ENCODE results near the gene S100A9.

DNA sequence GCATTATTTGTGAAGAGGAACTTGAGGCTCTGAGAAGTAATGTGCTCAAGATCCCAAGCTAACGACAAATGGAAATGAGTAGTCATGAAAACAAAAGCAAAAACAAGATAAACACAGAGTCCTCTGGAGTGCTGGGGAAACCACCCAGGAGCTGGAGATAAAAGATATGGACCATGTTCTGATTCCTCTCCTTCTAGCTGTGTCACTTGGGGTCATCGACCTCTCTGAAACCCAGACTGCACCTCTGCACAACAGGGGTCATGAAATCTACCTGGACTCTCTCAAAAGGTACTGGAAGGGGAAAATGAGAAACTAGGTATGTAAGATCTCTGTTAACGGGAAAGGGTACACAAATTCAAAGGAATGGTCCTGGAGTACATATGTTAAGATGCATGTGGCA lies 15.5 kb upstream of the S100A9 start:
- TF ChIP-seq, protein P1, sequence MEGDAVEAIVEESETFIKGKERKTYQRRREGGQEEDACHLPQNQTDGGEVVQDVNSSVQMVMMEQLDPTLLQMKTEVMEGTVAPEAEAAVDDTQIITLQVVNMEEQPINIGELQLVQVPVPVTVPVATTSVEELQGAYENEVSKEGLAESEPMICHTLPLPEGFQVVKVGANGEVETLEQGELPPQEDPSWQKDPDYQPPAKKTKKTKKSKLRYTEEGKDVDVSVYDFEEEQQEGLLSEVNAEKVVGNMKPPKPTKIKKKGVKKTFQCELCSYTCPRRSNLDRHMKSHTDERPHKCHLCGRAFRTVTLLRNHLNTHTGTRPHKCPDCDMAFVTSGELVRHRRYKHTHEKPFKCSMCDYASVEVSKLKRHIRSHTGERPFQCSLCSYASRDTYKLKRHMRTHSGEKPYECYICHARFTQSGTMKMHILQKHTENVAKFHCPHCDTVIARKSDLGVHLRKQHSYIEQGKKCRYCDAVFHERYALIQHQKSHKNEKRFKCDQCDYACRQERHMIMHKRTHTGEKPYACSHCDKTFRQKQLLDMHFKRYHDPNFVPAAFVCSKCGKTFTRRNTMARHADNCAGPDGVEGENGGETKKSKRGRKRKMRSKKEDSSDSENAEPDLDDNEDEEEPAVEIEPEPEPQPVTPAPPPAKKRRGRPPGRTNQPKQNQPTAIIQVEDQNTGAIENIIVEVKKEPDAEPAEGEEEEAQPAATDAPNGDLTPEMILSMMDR (IDR thresholded peaks at IDR 0.05), result no peak
- no peak for TF ChIP-seq EP300 (IDR thresholded peaks at IDR 0.05)
- TF ChIP-seq POLR2AphosphoS5 (IDR thresholded peaks at IDR 0.05), result no peak
